ENCODE measurements around the gene HRNR. TPM values are rescaled to one million over a fixed set of nuclear protein-coding genes. Genes with fewer than 3 reads are reported as not detected.

HRNR gene
- total and polyA plus RNA-seq, 4 donors: 0.03 to 0.59 TPM; not detected in 2

DNA sequence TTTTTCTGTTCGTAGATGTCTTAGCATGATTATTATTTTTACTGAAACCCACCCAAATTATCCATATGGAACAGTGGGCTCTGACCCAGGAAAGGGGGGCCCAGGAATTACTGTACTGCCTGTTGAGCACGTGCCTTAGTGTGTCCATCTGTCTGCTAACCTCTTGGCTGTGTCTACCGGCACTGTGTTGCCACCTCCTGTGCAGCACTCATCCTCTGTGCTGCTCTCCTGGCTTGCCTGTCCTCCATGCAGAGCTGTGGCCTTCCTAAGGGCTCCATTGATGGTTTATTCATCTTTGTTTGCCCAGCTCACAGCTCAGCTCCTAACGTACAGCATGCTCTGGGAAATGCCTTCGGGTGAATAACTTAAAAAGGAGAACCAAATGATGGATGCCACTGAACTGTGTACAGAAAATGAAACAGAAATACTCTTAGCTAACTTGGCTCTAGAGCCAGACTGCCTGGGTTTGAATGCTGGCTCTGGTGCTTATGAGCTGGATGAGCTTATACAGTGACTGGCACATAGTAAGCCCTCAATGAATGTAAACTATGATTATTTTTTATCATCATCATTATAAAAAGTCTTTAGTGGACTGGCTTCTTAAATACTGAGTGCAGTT, 53.6 kb downstream of the HRNR start:
- DNase-seq (ENCODE audit: low read depth in 4 of 6, low spot score in 6 of 6): no peak
- Histone ChIP-seq H3K27me3 (ENCODE audit: control insufficient read depth, insufficient read depth, low read length) (no peaks in the 10 kb centered on the region), H3K9me3 (ENCODE audit: control insufficient read depth, insufficient read depth, low read length) (no peaks in the 10 kb centered on the region), H3K36me3 (ENCODE audit: control insufficient read depth, insufficient read depth, low read length) (no peaks in the 10 kb centered on the region), H3K4me1 (ENCODE audit: control insufficient read depth, insufficient read depth, low read length) (no peaks in the 10 kb centered on the region), H3K4me3 (ENCODE audit: low read depth, low read length) (no peak overlapping the region), H3K27ac (ENCODE audit: low read depth, low read length) (no peak overlapping the region)
- WGBS (ENCODE audit: insufficient coverage): 63% methylated on average over 2 of the region's 5 CpGs

DNA sequence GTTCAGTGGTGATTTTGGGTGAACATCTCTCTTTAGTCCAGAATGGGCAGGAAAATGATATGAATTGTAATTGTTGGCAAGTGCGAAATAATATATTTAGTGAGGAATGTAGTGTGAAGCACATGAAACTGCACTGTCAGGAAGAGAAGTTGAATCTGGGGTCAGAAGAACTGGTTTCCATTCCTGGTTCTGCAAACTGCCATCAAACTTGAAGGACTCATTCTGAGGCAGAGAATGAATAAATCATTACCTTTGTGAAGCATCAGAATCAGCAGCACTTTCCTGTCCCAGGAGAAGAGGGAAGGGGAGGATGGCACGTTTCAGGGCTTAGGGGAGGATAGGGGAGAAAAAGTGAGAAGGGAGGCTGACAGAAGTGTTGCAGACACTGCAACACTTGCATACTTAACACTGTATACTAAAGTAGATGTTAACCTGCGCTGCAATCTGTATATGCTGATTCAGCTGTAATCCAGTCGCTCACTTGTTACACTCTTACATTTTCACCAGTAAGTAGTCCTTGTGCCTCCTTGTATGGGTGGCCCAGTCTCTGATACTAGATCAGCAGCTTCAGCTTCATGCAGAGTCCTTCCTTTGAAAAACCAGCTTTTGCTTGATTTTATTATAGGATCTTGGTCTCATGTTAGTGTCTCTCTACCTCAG, 54.5 kb downstream of the HRNR start:
- no peaks in the 10 kb centered on the region for H3K4me1 ChIP-seq (ENCODE audit: control insufficient read depth, insufficient read depth, low read length)
- no peaks in the 10 kb centered on the region for H3K9me3 ChIP-seq (ENCODE audit: control insufficient read depth, insufficient read depth, low read length)
- H3K36me3 ChIP-seq (ENCODE audit: control insufficient read depth, insufficient read depth, low read length): no peaks in the 10 kb centered on the region
- no peaks in the 10 kb centered on the region for H3K27me3 ChIP-seq (ENCODE audit: control insufficient read depth, insufficient read depth, low read length)
- WGBS (ENCODE audit: insufficient coverage): 100% methylated on average over 1 of the region's 4 CpGs
- DNase-seq (ENCODE audit: low read depth in 4 of 6, low spot score in 6 of 6): no peak
- H3K27ac ChIP-seq (ENCODE audit: low read depth, low read length): no peak overlapping the region
- H3K4me3 ChIP-seq (ENCODE audit: low read depth, low read length): no peak overlapping the region

DNA sequence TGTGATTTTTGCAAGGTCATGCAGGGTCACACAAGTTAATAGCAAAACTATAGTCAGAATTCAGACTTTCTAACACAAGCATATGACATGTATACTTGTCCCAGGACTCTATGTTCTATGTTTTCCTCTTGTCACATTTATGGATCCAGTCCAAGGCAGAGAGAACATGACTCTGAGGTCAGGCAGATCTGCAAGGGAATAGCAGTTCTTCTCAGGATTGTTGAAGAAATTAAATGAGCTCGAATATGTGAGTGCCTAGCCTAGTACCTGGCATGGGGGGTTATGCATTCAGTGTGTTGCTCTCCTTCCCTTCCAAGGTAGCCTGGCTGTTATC, 55.5 kb downstream of the HRNR start:
- H3K4me1 ChIP-seq (ENCODE audit: control insufficient read depth, insufficient read depth, low read length): no peaks in the 10 kb centered on the region
- no peaks in the 10 kb centered on the region for H3K9me3 ChIP-seq (ENCODE audit: control insufficient read depth, insufficient read depth, low read length)
- no peak overlapping the region for H3K27ac ChIP-seq (ENCODE audit: low read depth, low read length)
- no peaks in the 10 kb centered on the region for H3K27me3 ChIP-seq (ENCODE audit: control insufficient read depth, insufficient read depth, low read length)
- DNase-seq (ENCODE audit: low read depth in 4 of 6, low spot score in 6 of 6): no peak
- H3K4me3 ChIP-seq (ENCODE audit: low read depth, low read length): no peak overlapping the region
- 86% methylated on average over 1 of the region's 1 CpG for WGBS (ENCODE audit: insufficient coverage)
- no peaks in the 10 kb centered on the region for H3K36me3 ChIP-seq (ENCODE audit: control insufficient read depth, insufficient read depth, low read length)

DNA sequence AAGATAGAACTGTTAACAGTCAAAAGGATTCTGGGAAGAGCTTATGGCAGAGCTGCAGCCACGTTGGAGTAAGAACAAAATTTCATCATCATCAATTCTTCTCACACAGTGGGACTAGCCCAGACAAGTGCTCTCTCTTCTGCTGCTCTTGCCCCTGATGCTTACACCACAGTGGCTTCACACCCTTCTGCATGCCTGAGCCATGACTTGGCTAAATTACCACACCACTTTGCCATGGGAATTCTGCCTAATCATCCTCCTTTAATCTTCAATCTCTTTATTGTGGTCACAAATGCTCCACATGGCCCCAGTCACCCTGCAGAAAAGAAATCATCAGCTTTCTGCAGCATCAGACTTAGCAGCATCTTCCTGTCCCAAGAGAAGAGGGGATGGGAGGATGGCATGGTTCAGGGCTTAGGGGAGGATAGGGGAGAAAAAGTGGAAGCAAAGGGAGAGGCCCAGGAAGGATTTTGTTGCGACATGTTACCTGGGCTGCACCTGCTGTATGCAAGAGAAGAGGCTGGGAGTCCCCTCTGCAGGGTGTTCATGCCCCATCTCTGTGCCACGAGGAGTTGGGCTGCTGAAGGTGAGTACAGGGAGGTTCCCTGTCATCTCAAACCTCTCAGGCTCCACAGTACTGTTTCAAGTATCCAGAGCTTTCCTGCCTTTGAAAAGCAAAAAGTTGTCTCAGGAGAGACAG, 56.0 kb downstream of the HRNR start:
- Histone ChIP-seq H3K27me3 (ENCODE audit: control insufficient read depth, insufficient read depth, low read length) (no peaks in the 10 kb centered on the region), H3K4me3 (ENCODE audit: low read depth, low read length) (no peak overlapping the region), H3K4me1 (ENCODE audit: control insufficient read depth, insufficient read depth, low read length) (no peaks in the 10 kb centered on the region), H3K9me3 (ENCODE audit: control insufficient read depth, insufficient read depth, low read length) (no peaks in the 10 kb centered on the region), H3K36me3 (ENCODE audit: control insufficient read depth, insufficient read depth, low read length) (no peaks in the 10 kb centered on the region), H3K27ac (ENCODE audit: low read depth, low read length) (no peak overlapping the region)
- DNase-seq (ENCODE audit: low read depth in 4 of 6, low spot score in 6 of 6): no peak
- 58% methylated on average over 3 of the region's 3 CpGs for WGBS (ENCODE audit: insufficient coverage)

DNA sequence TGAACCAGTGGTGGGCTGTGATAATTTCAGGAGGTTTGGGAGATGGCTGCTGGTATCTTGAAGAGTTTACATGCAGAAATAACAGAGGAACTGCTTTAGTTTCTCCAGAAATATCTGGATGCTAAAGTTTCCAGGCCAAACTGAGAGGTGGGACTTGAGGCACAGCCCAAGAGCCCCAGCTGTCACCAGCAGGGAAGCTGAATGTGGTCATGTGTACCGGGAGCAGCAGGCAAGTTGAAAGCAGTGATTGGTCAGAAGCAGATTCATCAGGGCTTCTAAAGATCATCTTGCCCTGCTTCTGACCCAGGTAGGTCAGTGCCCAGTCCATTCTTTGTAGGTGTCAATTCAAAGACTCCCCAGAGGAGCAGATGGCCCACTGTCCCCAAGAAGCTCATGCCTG, 57.0 kb downstream of the HRNR start:
- Histone ChIP-seq H3K9me3 (ENCODE audit: control insufficient read depth, insufficient read depth, low read length) (no peaks in the 10 kb centered on the region), H3K36me3 (ENCODE audit: control insufficient read depth, insufficient read depth, low read length) (no peaks in the 10 kb centered on the region), H3K4me1 (ENCODE audit: control insufficient read depth, insufficient read depth, low read length) (no peaks in the 10 kb centered on the region), H3K27me3 (ENCODE audit: control insufficient read depth, insufficient read depth, low read length) (no peaks in the 10 kb centered on the region), H3K4me3 (ENCODE audit: low read depth, low read length) (no peak overlapping the region), H3K27ac (ENCODE audit: low read depth, low read length) (no peak overlapping the region)
- no peak for DNase-seq (ENCODE audit: low read depth in 4 of 6, low spot score in 6 of 6)
- WGBS (ENCODE audit: insufficient coverage): 44% methylated on average over 1 of the region's 1 CpG

DNA sequence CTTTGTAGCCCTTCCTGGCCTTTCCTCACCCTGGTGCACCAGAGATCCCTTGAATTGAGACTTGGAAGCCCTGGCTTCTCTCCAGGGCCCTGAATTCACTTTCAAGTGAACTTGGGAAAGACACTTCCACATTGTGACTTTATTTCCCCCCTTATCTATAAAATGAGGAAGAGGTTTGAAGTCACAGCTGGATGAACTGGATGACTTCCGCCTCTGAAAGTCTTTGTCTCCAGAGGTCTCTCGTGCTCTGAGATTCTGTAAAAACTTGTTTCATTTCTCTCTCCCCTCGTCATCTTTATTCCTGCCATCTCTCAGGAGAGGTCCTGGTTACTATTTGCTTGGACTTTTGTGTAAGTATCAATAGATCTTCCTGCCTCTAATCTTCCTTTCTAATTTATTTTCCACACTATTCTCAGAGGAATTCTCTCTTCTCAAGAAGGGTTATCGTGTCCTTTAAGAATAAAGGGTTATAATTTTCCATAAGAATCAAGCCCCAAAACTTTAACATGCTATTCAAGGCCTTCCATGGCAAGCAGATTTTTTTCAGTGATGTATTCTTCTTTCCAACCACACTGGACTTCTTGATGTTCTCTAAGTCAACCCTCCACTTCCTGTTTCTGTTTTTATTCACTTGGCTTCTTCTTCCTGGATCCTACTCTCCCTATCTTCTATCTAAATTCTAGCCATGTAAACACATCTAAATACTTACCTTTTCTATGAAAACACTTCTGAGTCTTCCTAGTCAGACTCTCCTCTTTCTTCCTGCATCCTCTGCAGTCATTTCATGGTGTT, 58.5 kb downstream of the HRNR start:
- Histone ChIP-seq H3K27ac (ENCODE audit: low read depth, low read length) (no peak overlapping the region), H3K4me1 (ENCODE audit: control insufficient read depth, insufficient read depth, low read length) (no peaks in the 10 kb centered on the region), H3K9me3 (ENCODE audit: control insufficient read depth, insufficient read depth, low read length) (no peaks in the 10 kb centered on the region), H3K4me3 (ENCODE audit: low read depth, low read length) (no peak overlapping the region), H3K27me3 (ENCODE audit: control insufficient read depth, insufficient read depth, low read length) (no peaks in the 10 kb centered on the region), H3K36me3 (ENCODE audit: control insufficient read depth, insufficient read depth, low read length) (no peaks in the 10 kb centered on the region)
- no CpG with 5 or more reads among the region's 4 CpGs for WGBS (ENCODE audit: insufficient coverage)
- no peak for DNase-seq (ENCODE audit: low read depth in 4 of 6, low spot score in 6 of 6)

DNA sequence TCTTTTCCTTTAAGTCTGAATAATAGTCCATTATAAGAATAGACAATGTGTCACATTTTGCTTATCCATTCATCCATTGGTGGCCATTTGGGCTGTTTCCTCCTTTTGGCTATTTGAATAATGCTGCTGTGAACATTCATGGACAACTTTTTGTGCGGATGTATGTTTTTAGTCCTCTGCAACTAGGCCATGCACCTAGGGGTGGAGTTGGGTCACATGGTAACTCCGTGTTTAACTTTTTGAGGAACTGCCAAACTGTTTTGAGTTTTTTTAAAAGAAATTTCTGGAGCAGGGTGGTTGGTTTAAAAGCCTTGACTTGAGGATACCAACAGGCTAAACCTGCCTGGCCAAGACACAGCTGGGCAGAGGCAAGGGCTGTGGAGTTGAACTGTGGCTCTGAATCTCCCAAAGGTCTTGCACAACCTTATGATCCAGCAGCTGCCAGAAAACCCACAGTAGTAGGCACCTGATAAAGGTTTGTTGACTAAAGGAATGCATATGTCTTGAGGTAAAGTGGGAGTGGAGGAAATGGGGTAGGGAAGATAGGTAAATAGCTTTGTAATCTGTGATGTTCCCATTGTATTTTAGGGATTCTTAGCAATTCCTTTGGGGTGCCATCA, 59.4 kb downstream of the HRNR start:
- no peak for DNase-seq (ENCODE audit: low read depth in 4 of 6, low spot score in 6 of 6)
- Histone ChIP-seq H3K4me3 (ENCODE audit: low read depth, low read length) (no peak overlapping the region), H3K27me3 (ENCODE audit: control insufficient read depth, insufficient read depth, low read length) (no peaks in the 10 kb centered on the region), H3K36me3 (ENCODE audit: control insufficient read depth, insufficient read depth, low read length) (no peaks in the 10 kb centered on the region), H3K4me1 (ENCODE audit: control insufficient read depth, insufficient read depth, low read length) (no peaks in the 10 kb centered on the region), H3K9me3 (ENCODE audit: control insufficient read depth, insufficient read depth, low read length) (no peaks in the 10 kb centered on the region), H3K27ac (ENCODE audit: low read depth, low read length) (no peak overlapping the region)
- WGBS (ENCODE audit: insufficient coverage): 86% methylated on average over 2 of the region's 2 CpGs

GRCh38 chr1:152162792-152163463, 61.1 kb downstream of the HRNR start:
- no peaks in the 10 kb centered on the region for H3K9me3 ChIP-seq (ENCODE audit: control insufficient read depth, insufficient read depth, low read length)
- no peak overlapping the region for H3K4me3 ChIP-seq (ENCODE audit: low read depth, low read length)
- H3K27me3 ChIP-seq (ENCODE audit: control insufficient read depth, insufficient read depth, low read length): no peaks in the 10 kb centered on the region
- H3K4me1 ChIP-seq (ENCODE audit: control insufficient read depth, insufficient read depth, low read length): no peaks in the 10 kb centered on the region
- DNase-seq (ENCODE audit: low read depth in 4 of 6, low spot score in 6 of 6): peak in 1 of 6 donors; percentile 32
- WGBS (ENCODE audit: insufficient coverage): no CpG with 5 or more reads among the region's 1 CpG
- no peaks in the 10 kb centered on the region for H3K36me3 ChIP-seq (ENCODE audit: control insufficient read depth, insufficient read depth, low read length)
- no peak overlapping the region for H3K27ac ChIP-seq (ENCODE audit: low read depth, low read length)

Measured in spinal cord (tissue), 10 donors.